ENCODE measurements around the gene TNFRSF8.
A peak's percentile ranks its signal among the peaks of the same experiment; 100 is the strongest.

Gene TNFRSF8

GRCh38 chr1:12152113-12152891, 89.2 kb downstream of the TNFRSF8 start:
- no peak for TF ChIP-seq CTCF (IDR thresholded peaks at IDR 0.05; ENCODE audit: borderline replicate concordance, insufficient read depth, low read depth, low read length)

GRCh38 chr1:12153181-12153785, 90.2 kb downstream of the TNFRSF8 start:
- TF ChIP-seq CTCF (IDR thresholded peaks at IDR 0.05; ENCODE audit: borderline replicate concordance, insufficient read depth, low read depth, low read length): no peak
- no peak overlapping the region for H3K4me3 ChIP-seq (ENCODE audit: low read depth, low read length)

More at GRCh38 chr1:12152113-12152891, 89.2 kb downstream of the TNFRSF8 start:
- H3K4me3 ChIP-seq (ENCODE audit: low read depth, low read length): peak overlapping the region; percentile 16

- TF ChIP-seq CTCF (IDR thresholded peaks at IDR 0.05; ENCODE audit: borderline replicate concordance, insufficient read depth, low read depth, low read length): no peak
- H3K4me3 ChIP-seq (ENCODE audit: low read depth, low read length): no peak overlapping the region
Observed at GRCh38 chr1:12155328-12155727, 92.2 kb downstream of the TNFRSF8 start.

- H3K4me3 ChIP-seq (ENCODE audit: low read depth, low read length): no peak overlapping the region
- TF ChIP-seq CTCF (IDR thresholded peaks at IDR 0.05; ENCODE audit: borderline replicate concordance, insufficient read depth, low read depth, low read length): no peak
Observed at GRCh38 chr1:12157366-12158231, 94.5 kb downstream of the TNFRSF8 start.

- no peak for TF ChIP-seq CTCF (IDR thresholded peaks at IDR 0.05; ENCODE audit: borderline replicate concordance, insufficient read depth, low read depth, low read length)
Observed at GRCh38 chr1:12158357-12159092, 95.4 kb downstream of the TNFRSF8 start.

GRCh38 chr1:12159816-12160215, 96.7 kb downstream of the TNFRSF8 start:
- TF ChIP-seq CTCF (IDR thresholded peaks at IDR 0.05; ENCODE audit: borderline replicate concordance, insufficient read depth, low read depth, low read length): no peak

More at GRCh38 chr1:12158357-12159092, 95.4 kb downstream of the TNFRSF8 start:
- H3K4me3 ChIP-seq (ENCODE audit: low read depth, low read length): no peak overlapping the region

More at GRCh38 chr1:12159816-12160215, 96.7 kb downstream of the TNFRSF8 start:
- no peak overlapping the region for H3K4me3 ChIP-seq (ENCODE audit: low read depth, low read length)
